Retinal pigment epithelial cell (primary cell): ENCODE data around the gene TCERG1L.
"Not testable (repeated sequence)": the region's sequence is repeated elsewhere in the genome, so short reads cannot be mapped to it uniquely, and the experiment has no call there.

ENCODE experiments used
- DNase-seq: peaks from one replicate; pipeline ENCODE4 v3.0.0-alpha.2; 2010; ENCODE audit warnings: low read depth
- H3K4me3 ChIP-seq: 2 replicates; pipeline ENCODE4 v1.5.1; 2011; ENCODE audit warnings: mild to moderate bottlenecking, low read length, control low read depth, moderate library complexity
- TF ChIP-seq, protein P1 (sequence below): conservative IDR thresholded peaks from 2 replicates; pipeline ENCODE4 v1.5.1; 2011; ENCODE audit warnings: low read depth, low read length, control low read depth, inconsistent platforms

The TCERG1L gene

GRCh38 chr10:131239450-131239849 lies 72.1 kb downstream of the TCERG1L start:
- no peak for DNase-seq
- TF ChIP-seq, protein P1, sequence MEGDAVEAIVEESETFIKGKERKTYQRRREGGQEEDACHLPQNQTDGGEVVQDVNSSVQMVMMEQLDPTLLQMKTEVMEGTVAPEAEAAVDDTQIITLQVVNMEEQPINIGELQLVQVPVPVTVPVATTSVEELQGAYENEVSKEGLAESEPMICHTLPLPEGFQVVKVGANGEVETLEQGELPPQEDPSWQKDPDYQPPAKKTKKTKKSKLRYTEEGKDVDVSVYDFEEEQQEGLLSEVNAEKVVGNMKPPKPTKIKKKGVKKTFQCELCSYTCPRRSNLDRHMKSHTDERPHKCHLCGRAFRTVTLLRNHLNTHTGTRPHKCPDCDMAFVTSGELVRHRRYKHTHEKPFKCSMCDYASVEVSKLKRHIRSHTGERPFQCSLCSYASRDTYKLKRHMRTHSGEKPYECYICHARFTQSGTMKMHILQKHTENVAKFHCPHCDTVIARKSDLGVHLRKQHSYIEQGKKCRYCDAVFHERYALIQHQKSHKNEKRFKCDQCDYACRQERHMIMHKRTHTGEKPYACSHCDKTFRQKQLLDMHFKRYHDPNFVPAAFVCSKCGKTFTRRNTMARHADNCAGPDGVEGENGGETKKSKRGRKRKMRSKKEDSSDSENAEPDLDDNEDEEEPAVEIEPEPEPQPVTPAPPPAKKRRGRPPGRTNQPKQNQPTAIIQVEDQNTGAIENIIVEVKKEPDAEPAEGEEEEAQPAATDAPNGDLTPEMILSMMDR: no peak
- no peak overlapping the region for H3K4me3 ChIP-seq

GRCh38 chr10:131238669-131239280 lies 72.7 kb downstream of the TCERG1L start:
- no peak for DNase-seq
- TF ChIP-seq, protein P1: no peak
- H3K4me3 ChIP-seq: no peak overlapping the region

DNA sequence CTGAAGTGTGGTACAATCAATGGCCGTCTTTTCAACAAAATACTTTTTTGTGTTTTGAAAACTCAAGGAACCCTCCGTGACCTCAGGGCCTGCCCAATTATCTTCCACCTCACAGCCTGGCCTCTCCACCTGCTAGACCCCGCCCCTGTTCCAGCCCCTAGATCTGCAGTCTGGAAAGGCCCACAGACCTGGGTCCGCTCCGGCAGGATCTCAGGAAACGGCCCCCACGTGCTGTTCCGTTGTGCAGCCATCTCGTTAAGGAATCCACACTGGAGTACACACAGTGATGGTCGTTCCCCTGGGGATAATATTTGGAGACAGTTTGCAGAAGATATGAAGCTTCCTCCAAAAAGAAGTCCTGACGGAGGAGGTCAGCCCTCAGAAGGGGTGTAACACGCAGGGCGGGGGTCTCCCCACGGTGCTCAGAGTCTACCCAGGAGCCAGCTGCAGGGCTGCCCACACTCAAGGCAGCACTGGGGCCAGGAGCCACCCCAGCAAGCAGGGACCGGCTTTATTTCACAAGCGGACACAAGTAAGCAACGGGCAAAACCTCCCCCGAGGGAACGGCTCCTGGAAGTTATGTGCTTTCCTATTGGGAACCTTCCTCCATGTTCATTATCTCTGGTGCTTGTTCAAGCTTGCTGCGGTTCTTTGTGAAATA lies 73.4 kb downstream of the TCERG1L start:
- DNase-seq: no peak
- TF ChIP-seq, protein P1: no peak
- H3K4me3 ChIP-seq: no peak overlapping the region

- not testable (repeated sequence) for DNase-seq, H3K4me3 ChIP-seq
These were observed 76.9 kb downstream of the TCERG1L start for GRCh38 chr10:131234606-131235005.

- no peak for DNase-seq
- TF ChIP-seq, protein P1: no peak
- no peak overlapping the region for H3K4me3 ChIP-seq
These were observed 77.8 kb downstream of the TCERG1L start for GRCh38 chr10:131233611-131234258.

DNA sequence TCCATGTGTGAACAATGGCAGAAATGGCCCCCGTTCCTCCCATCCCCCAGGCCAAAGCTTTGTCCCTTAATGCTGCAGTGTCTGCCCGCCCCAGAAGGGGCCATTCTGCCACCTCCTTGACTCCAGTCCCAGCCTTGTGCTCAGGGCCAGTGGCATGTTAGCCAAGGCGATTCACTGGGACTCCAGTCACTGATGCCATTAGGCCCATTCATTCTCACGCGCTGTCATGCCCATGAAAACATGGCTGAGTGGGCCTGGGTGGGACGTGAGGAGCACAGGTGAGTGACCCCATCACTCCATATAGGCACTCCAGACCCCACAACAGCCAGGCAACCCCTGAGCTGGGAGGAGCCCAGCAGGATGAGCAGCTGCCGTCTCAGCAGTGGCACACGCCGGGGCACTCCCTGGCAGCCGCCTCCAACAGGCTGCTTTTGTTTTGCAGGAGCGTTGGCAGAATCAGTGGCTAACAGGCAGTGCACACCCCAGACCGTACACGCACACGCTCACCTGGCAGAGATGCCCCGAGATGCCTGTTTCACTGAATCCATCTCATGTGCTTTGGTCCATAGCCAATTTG lies 79.5 kb downstream of the TCERG1L start:
- TF ChIP-seq, protein P1: no peak
- no peak for DNase-seq
- no peak overlapping the region for H3K4me3 ChIP-seq

GRCh38 chr10:131231323-131231964 lies 80.1 kb downstream of the TCERG1L start:
- H3K4me3 ChIP-seq: no peak overlapping the region
- no peak for DNase-seq
- TF ChIP-seq, protein P1: no peak
